Calu3 (cell line): ENCODE measurements around the gene ANKS1B. TPM values are rescaled to one million over a fixed set of nuclear protein-coding genes. Genes with fewer than 3 reads are reported as not detected.

Source experiments
- BruUV-seq: library from RNA; stranded (reverse); fragments of 400-500 nt; replicated peaks from 2 replicates; lab custom pipeline; 2021; lab: Mats Ljungman, UMichigan
- CTCF ChIA-PET: fragments of 300-600 bp; sonication (Branson Sonifier 250); formaldehyde crosslinking; loops from one replicate; lab custom pipeline; 2022; ENCODE audit warnings: antibody characterized with exemption; lab: Charles Lee
- DNase-seq: peaks from one replicate; pipeline ENCODE4 v3.0.0; 2022
- H3K27ac Mint-ChIP-seq: one replicate; pipeline ENCODE4 v1.8.0; 2022; ENCODE audit warnings: mixed read lengths; ENCODE audit not compliant: unreplicated experiment
- H3K27me3 Mint-ChIP-seq: one replicate; pipeline ENCODE4 v1.8.0; 2022; ENCODE audit warnings: mixed read lengths; ENCODE audit not compliant: unreplicated experiment
- H3K36me3 Mint-ChIP-seq: one replicate; pipeline ENCODE4 v1.8.0; 2022; ENCODE audit warnings: mild to moderate bottlenecking, moderate library complexity, mixed read lengths; ENCODE audit not compliant: insufficient read depth, unreplicated experiment
- H3K4me1 Mint-ChIP-seq: one replicate; pipeline ENCODE4 v1.8.0; 2022; ENCODE audit warnings: mild to moderate bottlenecking, low read depth, mixed read lengths; ENCODE audit not compliant: unreplicated experiment
- H3K4me3 Mint-ChIP-seq: one replicate; pipeline ENCODE4 v1.8.0; 2022; ENCODE audit warnings: mild to moderate bottlenecking, low read depth, moderate library complexity, mixed read lengths; ENCODE audit not compliant: unreplicated experiment
- H3K9me3 Mint-ChIP-seq: one replicate; pipeline ENCODE4 v1.8.0; 2022; ENCODE audit warnings: low read depth, mixed read lengths; ENCODE audit not compliant: unreplicated experiment
- intact Hi-C: fragments of 100-400 bp; cut with micrococcal nuclease; formaldehyde crosslinking; loops from one replicate; pipeline ENCODE4 v1.10.0; 2022; ENCODE audit not compliant: unreplicated experiment
- total RNA-seq: library from RNA; stranded (reverse); gene quantifications from 2 replicates; pipeline ENCODE4 v1.2.3, GENCODE V29; 2022
- TF ChIP-seq, protein P1 (sequence below): fragments of 200-600 bp; IDR thresholded peaks from one replicate; pipeline ENCODE4 v1.8.0; 2022; ENCODE audit warnings: antibody characterized with exemption; ENCODE audit not compliant: unreplicated experiment

Gene ANKS1B
- total RNA-seq, 1 experiment from 2014 or later = 1.7 TPM

- CTCF ChIA-PET = no interaction called here
- no peak overlapping the region for H3K4me3 Mint-ChIP-seq
- intact Hi-C loops = no loop called here
- DNase-seq = no peak
- H3K36me3 Mint-ChIP-seq = no peaks in the 10 kb centered on the region
- H3K27me3 Mint-ChIP-seq = peaks cover 20% of the 10 kb centered on the region
- TF ChIP-seq, protein P1, sequence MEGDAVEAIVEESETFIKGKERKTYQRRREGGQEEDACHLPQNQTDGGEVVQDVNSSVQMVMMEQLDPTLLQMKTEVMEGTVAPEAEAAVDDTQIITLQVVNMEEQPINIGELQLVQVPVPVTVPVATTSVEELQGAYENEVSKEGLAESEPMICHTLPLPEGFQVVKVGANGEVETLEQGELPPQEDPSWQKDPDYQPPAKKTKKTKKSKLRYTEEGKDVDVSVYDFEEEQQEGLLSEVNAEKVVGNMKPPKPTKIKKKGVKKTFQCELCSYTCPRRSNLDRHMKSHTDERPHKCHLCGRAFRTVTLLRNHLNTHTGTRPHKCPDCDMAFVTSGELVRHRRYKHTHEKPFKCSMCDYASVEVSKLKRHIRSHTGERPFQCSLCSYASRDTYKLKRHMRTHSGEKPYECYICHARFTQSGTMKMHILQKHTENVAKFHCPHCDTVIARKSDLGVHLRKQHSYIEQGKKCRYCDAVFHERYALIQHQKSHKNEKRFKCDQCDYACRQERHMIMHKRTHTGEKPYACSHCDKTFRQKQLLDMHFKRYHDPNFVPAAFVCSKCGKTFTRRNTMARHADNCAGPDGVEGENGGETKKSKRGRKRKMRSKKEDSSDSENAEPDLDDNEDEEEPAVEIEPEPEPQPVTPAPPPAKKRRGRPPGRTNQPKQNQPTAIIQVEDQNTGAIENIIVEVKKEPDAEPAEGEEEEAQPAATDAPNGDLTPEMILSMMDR = no peak
- no TSS peak for BruUV-seq
- H3K4me1 Mint-ChIP-seq = no peaks in the 10 kb centered on the region
- no peaks in the 10 kb centered on the region for H3K9me3 Mint-ChIP-seq
- no peak overlapping the region for H3K27ac Mint-ChIP-seq
Measured at GRCh38 chr12:99097171-99097570, 887.6 kb downstream of the ANKS1B start.

- H3K27me3 Mint-ChIP-seq = no peaks in the 10 kb centered on the region
- DNase-seq = no peak
- intact Hi-C loops = no loop called here
- TF ChIP-seq, protein P1 = no peak
- H3K27ac Mint-ChIP-seq = no peak overlapping the region
- no TSS peak for BruUV-seq
- H3K4me3 Mint-ChIP-seq = no peak overlapping the region
- no peaks in the 10 kb centered on the region for H3K4me1 Mint-ChIP-seq
- H3K36me3 Mint-ChIP-seq = no peaks in the 10 kb centered on the region
- CTCF ChIA-PET = no interaction called here
- peaks cover 3% of the 10 kb centered on the region for H3K9me3 Mint-ChIP-seq
Measured at GRCh38 chr12:99093166-99093565, 891.6 kb downstream of the ANKS1B start.

GRCh38 chr12:99092100-99092851, 892.5 kb downstream of the ANKS1B start:
- BruUV-seq = no TSS peak
- Mint-ChIP-seq H3K27ac (no peak overlapping the region), H3K27me3 (no peaks in the 10 kb centered on the region), H3K9me3 (peaks cover 3% of the 10 kb centered on the region), H3K4me1 (peaks cover 2% of the 10 kb centered on the region), H3K4me3 (no peak overlapping the region), H3K36me3 (no peaks in the 10 kb centered on the region)
- CTCF ChIA-PET = interaction anchor here (0.6 to 1.0 kb wide), 3 partner anchors 9 to 1108 kb away, joined by 3 to 4 read pairs (median 3); no protein-coding TSS in a partner anchor
- TF ChIP-seq, protein P1 = no peak
- no peak for DNase-seq
- intact Hi-C loops = no loop called here

DNA sequence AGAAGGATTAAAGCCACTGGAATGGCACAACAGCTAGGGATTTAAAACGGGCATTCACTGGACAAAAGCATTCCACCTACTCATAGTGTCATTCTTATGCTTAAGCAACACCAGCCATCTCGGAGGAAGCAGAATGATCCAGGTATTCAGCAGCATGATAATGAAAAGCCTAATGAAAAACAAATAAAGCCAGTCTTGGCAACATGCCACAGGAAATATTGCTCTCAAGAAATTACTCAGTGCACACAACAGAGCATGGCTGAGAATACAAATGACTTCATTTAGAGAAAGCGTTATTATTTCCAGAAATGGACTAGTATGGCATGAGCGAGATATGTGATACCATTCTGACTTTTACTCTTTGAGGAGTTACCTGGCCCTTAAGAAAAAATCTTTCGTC, 897.5 kb downstream of the ANKS1B start:
- Mint-ChIP-seq H3K27me3 (no peaks in the 10 kb centered on the region), H3K4me1 (peaks cover 8% of the 10 kb centered on the region), H3K36me3 (no peaks in the 10 kb centered on the region), H3K4me3 (no peak overlapping the region), H3K9me3 (peaks cover 3% of the 10 kb centered on the region), H3K27ac (no peak overlapping the region)
- intact Hi-C loops = no loop called here
- TF ChIP-seq, protein P1 = no peak
- CTCF ChIA-PET = no interaction called here
- no TSS peak for BruUV-seq
- no peak for DNase-seq
